ENCODE measurements around the gene GPRIN1.

GRCh38 chr5:176609724-176610434 lies at the start of gene GPRIN1:
- TF ChIP-seq TEAD4 (CRISPR knock-in tag; IDR thresholded peaks at IDR 0.05) (no peak), E2F5 (CRISPR knock-in tag; IDR thresholded peaks at IDR 0.05) (peak; percentile 73; the same call in 1 of the 2 replicates), MAX (CRISPR knock-in tag; IDR thresholded peaks at IDR 0.05) (no peak), SP1 (CRISPR knock-in tag; conservative IDR thresholded peaks at IDR 0.05) (peak; percentile 49; the same call in 1 of the 2 replicates), AFF4 (CRISPR knock-in tag; IDR thresholded peaks at IDR 0.05; ENCODE audit: borderline replicate concordance) (no peak), NR2C2 (CRISPR knock-in tag; IDR thresholded peaks at IDR 0.05) (no peak)

Data from WTC11 (cell line).